K562 (cell line): ENCODE results near the gene LLCFC1. TPM values are rescaled to one million over a fixed set of nuclear protein-coding genes. Genes with fewer than 3 reads are reported as not detected.

ENCODE experiments used
- ATAC-seq: fragments of 200-7000 bp; cut with Tn5 transposase; 3 replicates; pipeline ENCODE4 v1.9.1; 2020; ENCODE audit warnings: moderate library complexity
- BruUV-seq: library from RNA; stranded (reverse); fragments of 400-500 nt; replicated peaks from 2 replicates; lab custom pipeline; 2021; lab: Mats Ljungman, UMichigan
- CTCF ChIA-PET: fragments of 300-600 bp; formaldehyde crosslinking; extraction: SDS; loops from one replicate; lab custom pipeline; 2021; ENCODE audit warnings: low intra/inter-chr PET ratio; lab: Yijun Ruan, JAX
- POLR2A ChIA-PET: fragments of 300-600, 350-650 bp; sonication (Branson Sonifier 250); formaldehyde crosslinking; extraction: SDS; loops from one replicate; lab custom pipeline; 2021; ENCODE audit warnings: antibody characterized with exemption, inconsistent platforms; lab: Yijun Ruan, JAX
- DNase-seq, 4 experiments: peaks; one replicate each; pipeline versions ENCODE4 v3.0.0 to v3.0.0-alpha.2; 2011 to 2018; ENCODE audit warnings: low spot score in 3 of 4, mixed read lengths in 3 of 4; ENCODE audit errors: extremely low read depth in 1 of 4
- FAIRE-seq: peaks from 2 replicates; lab custom pipeline; 2011; peaks lifted over from hg19 to GRCh38; lab: Jason Lieb, UNC
- H2AFZ ChIP-seq: 2 replicates; pipeline ENCODE4 v1.6.0; 2011; ENCODE audit warnings: low read depth, low read length, control low read depth, inconsistent platforms
- H3K27ac ChIP-seq: fragments of 200-600 bp; 3 replicates; pipeline ENCODE4 v1.8.0; 2011; ENCODE audit warnings: low read depth, mild to moderate bottlenecking, control low read depth, inconsistent platforms, low read length, moderate library complexity, mixed read lengths; ENCODE audit errors: extremely low read depth
- H3K27me3 ChIP-seq, 2 experiments: fragments of 300-600 bp in 1 of 2; 2 replicates in 1 of 2; 3 replicates in 1 of 2; pipeline versions ENCODE4 v1.6.0 to v1.8.0; 2011; ENCODE audit warnings: inconsistent platforms in 2 of 2, low read length in 2 of 2, mild to moderate bottlenecking in 1 of 2, mixed read lengths in 1 of 2, moderate library complexity in 1 of 2; ENCODE audit not compliant: control insufficient read depth in 2 of 2, insufficient read depth in 2 of 2
- H3K36me3 ChIP-seq: fragments of 300-600 bp; 3 replicates; pipeline ENCODE4 v1.8.0; 2011; ENCODE audit warnings: mild to moderate bottlenecking, low read length, inconsistent platforms; ENCODE audit not compliant: control insufficient read depth, insufficient read depth
- H3K4me1 ChIP-seq, 2 experiments: fragments of 200-600 bp in 1 of 2; replicated peaks in 1 of 2; 2 replicates in 1 of 2; 3 replicates in 1 of 2; pipeline versions ENCODE4 v1.5.1 to v1.8.0; 2011; ENCODE audit warnings: inconsistent platforms in 2 of 2, low read length in 2 of 2, mild to moderate bottlenecking in 1 of 2, mixed read lengths in 1 of 2, moderate library complexity in 1 of 2; ENCODE audit not compliant: control insufficient read depth in 2 of 2, insufficient read depth in 2 of 2
- H3K4me2 ChIP-seq: 2 replicates; pipeline ENCODE4 v1.6.1; 2011; ENCODE audit warnings: low read length, control low read depth, inconsistent platforms, mixed read lengths; ENCODE audit not compliant: insufficient read depth
- H3K4me3 ChIP-seq: fragments of 200-600 bp; sonication (generic), shearing (Covaris generic); 2 replicates; pipeline ENCODE4 v1.5.1; 2016; ENCODE audit warnings: control low read depth, inconsistent platforms
- H3K79me2 ChIP-seq: fragments of 200-600 bp; 3 replicates; pipeline ENCODE4 v1.8.0; 2011; ENCODE audit warnings: low read length, inconsistent platforms; ENCODE audit not compliant: control insufficient read depth, insufficient read depth
- H3K9ac ChIP-seq, 2 experiments: 2 replicates each; pipeline versions ENCODE4 v1.6.0 to v1.6.1; 2011; ENCODE audit warnings: low read depth in 2 of 2, low read length in 2 of 2, control low read depth in 1 of 2, inconsistent platforms in 1 of 2, mild to moderate bottlenecking in 1 of 2, mixed read lengths in 1 of 2; ENCODE audit not compliant: insufficient read depth in 1 of 2
- H3K9me1 ChIP-seq: one replicate; pipeline ENCODE4 v1.6.0; 2011; ENCODE audit warnings: inconsistent platforms, mild to moderate bottlenecking, low read length, moderate library complexity; ENCODE audit not compliant: control insufficient read depth, insufficient read depth
- H3K9me3 ChIP-seq: replicated peaks from 2 replicates; pipeline ENCODE4 v1.5.1; 2011; ENCODE audit warnings: low read depth, low read length, inconsistent platforms; ENCODE audit not compliant: control insufficient read depth, insufficient read depth
- H4K20me1 ChIP-seq: replicated peaks from 2 replicates; pipeline ENCODE4 v1.6.1; 2011; ENCODE audit warnings: low read length, inconsistent platforms, mixed read lengths; ENCODE audit not compliant: control insufficient read depth, insufficient read depth
- ATF3 ChIP-seq, 2 experiments: fragments of 450-650 bp in 1 of 2; sonication (generic) in 1 of 2; formaldehyde crosslinking in 1 of 2; IDR thresholded peaks in 1 of 2; conservative IDR thresholded peaks in 1 of 2; 2 replicates each; pipeline versions ENCODE4 v1.6.1 to v1.8.1; 2016 to 2023; ENCODE audit warnings: mild to moderate bottlenecking in 2 of 2, moderate library complexity in 2 of 2, inconsistent platforms in 1 of 2, missing genetic modification reagents in 1 of 2
- DACH1 ChIP-seq: fragments of 450-650 bp; IDR thresholded peaks from 2 replicates; pipeline ENCODE4 v1.6.1; 2018; ENCODE audit not compliant: partially characterized antibody
- GTF2F1 ChIP-seq: IDR thresholded peaks from 2 replicates; pipeline ENCODE4 v1.6.1; 2011; ENCODE audit warnings: low read depth, low read length, improper control_type of control experiment
- HDAC1 ChIP-seq, 2 experiments: fragments of 450-650 bp; IDR thresholded peaks; 2 replicates each; pipeline ENCODE4 v1.6.1; 2016 to 2017; ENCODE audit warnings: inconsistent platforms in 1 of 2, mild to moderate bottlenecking in 1 of 2, moderate library complexity in 1 of 2
- HDAC3 ChIP-seq: fragments of 450-650 bp; IDR thresholded peaks from 2 replicates; pipeline ENCODE4 v1.6.1; 2018; ENCODE audit warnings: borderline replicate concordance, mild to moderate bottlenecking, moderate library complexity; ENCODE audit not compliant: partially characterized antibody
- HMG20B ChIP-seq: fragments of 250-450 bp; sonication (Bioruptor Pico); IDR thresholded peaks from 2 replicates; pipeline ENCODE4 v1.5.0; 2021; ENCODE audit warnings: mild to moderate bottlenecking
- KLF1 ChIP-seq: fragments of 450-650 bp; IDR thresholded peaks from 2 replicates; pipeline ENCODE4 v1.6.1; 2016; ENCODE audit warnings: missing genetic modification characterization, missing compliant biosample characterization
- KLF6 ChIP-seq: fragments of 250-450 bp; sonication (Bioruptor Pico); IDR thresholded peaks from 2 replicates; pipeline ENCODE4 v1.4.0; 2020; ENCODE audit warnings: mild to moderate bottlenecking, moderate library complexity, borderline replicate concordance
- L3MBTL2 ChIP-seq: fragments of 450-650 bp; IDR thresholded peaks from 2 replicates; pipeline ENCODE4 v1.6.1; 2016; ENCODE audit warnings: mild to moderate bottlenecking, moderate library complexity
- MECOM ChIP-seq: fragments of 250-450 bp; sonication (Bioruptor Pico); IDR thresholded peaks from 2 replicates; pipeline ENCODE4 v1.8.0; 2022; ENCODE audit warnings: inconsistent platforms
- MEIS2 ChIP-seq: fragments of 450-650 bp; IDR thresholded peaks from 2 replicates; pipeline ENCODE4 v1.6.1; 2014; ENCODE audit warnings: mild to moderate bottlenecking; ENCODE audit not compliant: partially characterized antibody
- MXD1 ChIP-seq: fragments of 250-450 bp; sonication (Bioruptor Pico); IDR thresholded peaks from 2 replicates; pipeline ENCODE4 v1.8.0; 2021; ENCODE audit warnings: borderline replicate concordance, mild to moderate bottlenecking, moderate library complexity; ENCODE audit not compliant: poor library complexity, severe bottlenecking
- SOX6 ChIP-seq: fragments of 450-650 bp; IDR thresholded peaks from 2 replicates; pipeline ENCODE4 v1.6.1; 2014; ENCODE audit warnings: mild to moderate bottlenecking
- SPI1 ChIP-seq: IDR thresholded peaks from 2 replicates; pipeline ENCODE4 v1.6.1; 2011; ENCODE audit warnings: low read depth, low read length, control low read depth, borderline replicate concordance
- SRSF3 ChIP-seq: fragments of 200-400 bp; formaldehyde crosslinking; IDR thresholded peaks from 2 replicates; pipeline ENCODE4 v1.6.1; 2016; ENCODE audit warnings: mild to moderate bottlenecking, low read length, moderate library complexity; ENCODE audit not compliant: insufficient read depth
- STAT6 ChIP-seq: sonication (generic); formaldehyde crosslinking; IDR thresholded peaks from 2 replicates; pipeline ENCODE4 v1.8.1; 2023; ENCODE audit warnings: mild to moderate bottlenecking, missing genetic modification reagents
- USF1 ChIP-seq: sonication (generic); formaldehyde crosslinking; IDR thresholded peaks from 2 replicates; pipeline ENCODE4 v1.9.0; 2022; ENCODE audit warnings: mild to moderate bottlenecking, missing genetic modification reagents
- ZC3H4 ChIP-seq: sonication (generic); formaldehyde crosslinking; IDR thresholded peaks from 2 replicates; pipeline ENCODE4 v1.9.0; 2021; ENCODE audit warnings: missing genetic modification reagents, borderline replicate concordance
- in situ Hi-C: fragments of 300-500 bp; cut with MboI; formaldehyde crosslinking; loops from 4 replicates; pipeline ENCODE4 v1.15.0; 2018; ENCODE audit warnings: inconsistent platforms, mixed read lengths
- intact Hi-C: fragments of 100-400 bp; cut with micrococcal nuclease; formaldehyde crosslinking; loops from 2 replicates; pipeline ENCODE4 v1.14.2; 2022
- polyA plus RNA-seq, 8 experiments: library from polyadenylated mRNA; depleted of rRNA in 4 of 8; stranded (reverse) in 5 of 8; unstranded in 3 of 8; fragments of >200 nt; fragmentation: Nextera tagmentation in 2 of 8; fragmentation: Illumina TruSeq in 1 of 8; extraction: Ambion mirVana in 2 of 8; extraction: Trizol in 1 of 8; gene quantifications; 2 replicates each; pipeline versions ENCODE4 v1.2.1 to v1.2.3, GENCODE V29; 2011 to 2014; ENCODE audit warnings: inconsistent platforms in 1 of 8, missing spikeins in 1 of 8
- total RNA-seq, 7 experiments: library from RNA; depleted of rRNA in 6 of 7; stranded (reverse); fragments of >200 nt in 6 of 7; fragmentation: Illumina TruSeq in 2 of 7; extraction: Trizol in 2 of 7; gene quantifications; 2 replicates each; pipeline versions ENCODE4 v1.2.1 to v1.2.3, GENCODE V29; 2011 to 2021; ENCODE audit warnings: low replicate concordance in 1 of 7

LLCFC1 gene
- total and polyA plus RNA-seq, 9 of the 15 experiments (the other 6 are each of a cell fraction or from before 2014, with no cell fraction given), result not detected

DNA sequence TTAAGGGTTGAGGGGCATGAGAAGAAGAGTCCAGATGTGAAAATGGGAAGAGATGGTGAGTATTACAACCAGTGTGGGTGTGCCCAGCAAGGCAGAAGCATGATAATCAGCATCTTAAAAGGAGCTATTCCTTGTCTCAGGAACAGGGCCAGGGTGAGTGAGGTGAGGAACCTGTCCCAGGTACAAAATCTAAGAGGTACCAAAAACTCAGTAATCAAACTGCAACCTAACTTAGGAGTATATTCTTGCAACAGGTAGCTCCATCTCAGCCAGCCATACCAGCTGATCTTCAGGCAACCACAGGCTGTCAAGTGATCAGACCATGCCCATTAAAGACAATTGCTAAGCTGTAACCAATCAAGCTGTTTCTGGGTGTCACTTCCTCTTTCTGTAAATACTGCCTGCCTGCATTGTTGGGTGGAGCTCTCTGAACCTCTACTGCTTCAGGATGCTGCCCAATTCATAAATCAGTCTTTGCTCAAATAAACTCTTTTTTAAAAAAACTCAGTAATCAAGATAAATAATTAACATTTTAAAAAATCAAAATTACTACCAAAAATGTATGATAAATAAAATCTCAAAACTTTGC, 15.5 kb downstream of the LLCFC1 start:
- Histone ChIP-seq H3K79me2 (peaks cover 1% of the 10 kb centered on the region; the same call in 1 of the 3 replicates), H3K27ac (no peak overlapping the region), H4K20me1 (peaks cover 6% of the 10 kb centered on the region), H3K9me1 (no peaks in the 10 kb centered on the region), H3K4me1 (peaks cover 18 to 25% of the 10 kb centered on the region in 2 experiments), H3K4me2 (no peak overlapping the region), H3K27me3 (no peaks in the 10 kb centered on the region), H3K9me3 (no peaks in the 10 kb centered on the region), H3K36me3 (peaks cover 86% of the 10 kb centered on the region), H3K9ac (no peak overlapping the region), H2AFZ (no peak overlapping the region), H3K4me3 (no peak overlapping the region)
- in situ Hi-C loops (no loop called here), intact Hi-C loops (no loop called here)
- BruUV-seq, result no TSS peak
- ChIA-PET CTCF (no interaction called here), POLR2A (interaction anchor here (0.6 kb wide), 1 partner anchor 56 kb away, joined by 3 read pairs; no protein-coding TSS in a partner anchor)
- DNase-seq (no peak), FAIRE-seq (peak; percentile 62), ATAC-seq (peak; percentile 58)
- no peak for TF ChIP-seq USF1
- 0 out of 2 replicates have a peak, but pooled peaks have one; percentile 50 for TF ChIP-seq STAT6 (CRISPR knock-in tag)
- no peak for TF ChIP-seq SRSF3
- TF ChIP-seq KLF6, result no peak
- no peak for TF ChIP-seq HDAC1 (IDR thresholded peaks at IDR 0.05)
- no peak for TF ChIP-seq MECOM (CRISPR knock-in tag)
- TF ChIP-seq HMG20B, result no peak
- no peak for TF ChIP-seq MXD1 (CRISPR knock-in tag)
- TF ChIP-seq KLF1 (tag), result no peak
- TF ChIP-seq MEIS2, result peak; percentile 53
- TF ChIP-seq DACH1, result no peak
- no peak for TF ChIP-seq HDAC3
- peak; percentile 31; the same call in 1 of the 2 replicates for TF ChIP-seq L3MBTL2
- TF ChIP-seq SOX6, result peak; percentile 28; the same call in 1 of the 2 replicates
- no peak for TF ChIP-seq ATF3 (IDR thresholded peaks at IDR 0.05)
- 0 out of 2 replicates have a peak, but pooled peaks have one; percentile 26 for TF ChIP-seq ATF3 (CRISPR knock-in tag; conservative IDR thresholded peaks at IDR 0.05)
- TF ChIP-seq SPI1, result peak; percentile 99
- no peak for TF ChIP-seq ZC3H4
- TF ChIP-seq GTF2F1, result no peak
